Ascending aorta (tissue), 2 donors: ENCODE data around the gene GDAP2. TPM values are rescaled to one million over a fixed set of nuclear protein-coding genes. Genes with fewer than 3 reads are reported as not detected.
A peak's percentile ranks its signal among the peaks of the same experiment; 100 is the strongest.

Experiments used
- DNase-seq, 2 donors: peaks; one replicate each; pipeline ENCODE4 v3.0.0-alpha.2; 2019; ENCODE audit warnings: low spot score in 2 of 2
- H3K27ac ChIP-seq, 2 donors: fragments of 200-600 bp; sonication (generic); one replicate each; pipeline ENCODE4 v1.5.1; 2016 to 2017; ENCODE audit warnings: mild to moderate bottlenecking in 1 of 2
- H3K27me3 ChIP-seq: fragments of 200-600 bp; sonication (generic); one replicate; pipeline ENCODE4 v1.5.1; 2017
- H3K36me3 ChIP-seq, 2 donors: fragments of 200-600 bp; sonication (generic); one replicate each; pipeline ENCODE4 v1.5.1; 2016
- H3K4me1 ChIP-seq, 2 donors: fragments of 200-600 bp; sonication (generic); one replicate each; pipeline ENCODE4 v1.5.1; 2016 to 2017; ENCODE audit warnings: mild to moderate bottlenecking in 1 of 2
- H3K4me3 ChIP-seq, 2 donors: fragments of 200-600 bp; sonication (generic); one replicate each; pipeline ENCODE4 v1.5.1; 2016 to 2017; ENCODE audit warnings: mild to moderate bottlenecking in 1 of 2
- H3K9me3 ChIP-seq, 2 donors: fragments of 200-600 bp; sonication (generic); one replicate each; pipeline ENCODE4 v1.5.1; 2016
- CTCF ChIP-seq, 3 experiments: fragments of 200-600 bp in 2 of 3; fragments of 450-650 bp in 1 of 3; sonication (generic) in 2 of 3; IDR thresholded peaks; one replicate each; pipeline ENCODE4 v1.5.1; 2016 to 2019; ENCODE audit warnings: antibody characterized with exemption in 3 of 3, mild to moderate bottlenecking in 1 of 3, moderate library complexity in 1 of 3
- intact Hi-C: fragments of 100-400 bp; cut with DNase I; formaldehyde crosslinking; loops from one replicate; pipeline ENCODE4 v1.15.1; 2023
- total RNA-seq: library from RNA; depleted of rRNA; stranded (reverse); fragments of >200 nt; gene quantifications from one replicate; pipeline ENCODE4 v1.1.0, GENCODE V29; 2016

The GDAP2 gene
- total RNA-seq, 1 donor from 2014 or later = 9.5 TPM

- Histone ChIP-seq H3K27ac (no peak overlapping the region), H3K4me1 (no peaks in the 10 kb centered on the region), H3K4me3 (no peak overlapping the region), H3K27me3 (no peaks in the 10 kb centered on the region), H3K9me3 (no peaks in the 10 kb centered on the region), H3K36me3 (peaks cover 24 to 54% of the 10 kb centered on the region in 2 donors)
- no peak for DNase-seq
- intact Hi-C loops = no loop called here
- no peak for TF ChIP-seq CTCF (IDR thresholded peaks at IDR 0.05)
Measured at GRCh38 chr1:117904485-117904884, 24.9 kb downstream of the GDAP2 start.

GRCh38 chr1:117902944-117903343 lies 26.5 kb downstream of the GDAP2 start:
- no peaks in the 10 kb centered on the region for H3K27me3 ChIP-seq
- H3K4me1 ChIP-seq = no peaks in the 10 kb centered on the region
- TF ChIP-seq CTCF (IDR thresholded peaks at IDR 0.05) = no peak
- H3K4me3 ChIP-seq = no peak overlapping the region
- intact Hi-C loops = no loop called here
- no peaks in the 10 kb centered on the region for H3K9me3 ChIP-seq
- H3K27ac ChIP-seq = no peak overlapping the region
- H3K36me3 ChIP-seq = peaks cover 28 to 63% of the 10 kb centered on the region in 2 donors
- DNase-seq = no peak

GRCh38 chr1:117899801-117900200 lies 29.6 kb downstream of the GDAP2 start:
- no peaks in the 10 kb centered on the region for H3K27me3 ChIP-seq
- H3K27ac ChIP-seq = no peak overlapping the region
- no peak overlapping the region for H3K4me3 ChIP-seq
- H3K9me3 ChIP-seq = no peaks in the 10 kb centered on the region
- no peaks in the 10 kb centered on the region for H3K4me1 ChIP-seq
- intact Hi-C loops = loop anchor here (5.0 to 10.0 kb wide), 3 partner anchors 92 to 388 kb away; partner anchors contain the start of gene TENT5C
- H3K36me3 ChIP-seq = peaks cover 32 to 50% of the 10 kb centered on the region in 2 donors
- TF ChIP-seq CTCF (IDR thresholded peaks at IDR 0.05) = no peak
- no peak for DNase-seq

GRCh38 chr1:117897551-117897950 lies 31.9 kb downstream of the GDAP2 start:
- no peak for TF ChIP-seq CTCF (IDR thresholded peaks at IDR 0.05)
- Histone ChIP-seq H3K27me3 (no peaks in the 10 kb centered on the region), H3K4me1 (no peaks in the 10 kb centered on the region), H3K27ac (no peak overlapping the region), H3K36me3 (peaks cover 22 to 39% of the 10 kb centered on the region in 2 donors), H3K9me3 (no peaks in the 10 kb centered on the region), H3K4me3 (no peak overlapping the region)
- DNase-seq = no peak
- intact Hi-C loops = loop anchor here (2.0 to 10.0 kb wide), 4 partner anchors 90 to 385 kb away; partner anchors contain the start of gene TENT5C

GRCh38 chr1:117895482-117896114 lies 33.8 kb downstream of the GDAP2 start:
- peaks cover 18 to 31% of the 10 kb centered on the region in 2 donors for H3K36me3 ChIP-seq
- no peaks in the 10 kb centered on the region for H3K27me3 ChIP-seq
- H3K27ac ChIP-seq = no peak overlapping the region
- peak in 1 of 2 donors; percentile 82 for DNase-seq
- peak; percentile 44 to 79 (median 55) for TF ChIP-seq CTCF (IDR thresholded peaks at IDR 0.05)
- H3K4me3 ChIP-seq = no peak overlapping the region
- no peaks in the 10 kb centered on the region for H3K4me1 ChIP-seq
- H3K9me3 ChIP-seq = no peaks in the 10 kb centered on the region
- intact Hi-C loops = loop anchor here (2.0 to 10.0 kb wide), 4 partner anchors 88 to 383 kb away; partner anchors contain the start of gene TENT5C
